AG09319 (cell line): ENCODE results near the gene MOB3A.
"Not testable (repeated sequence)": the region's sequence is repeated elsewhere in the genome, so short reads cannot be mapped to it uniquely, and the experiment has no call there.

Experiments used
- DNase-seq: peaks from one replicate; pipeline ENCODE4 v3.0.0-alpha.2; 2010; ENCODE audit warnings: low read depth; ENCODE audit errors: extremely low read depth
- CTCF ChIP-seq: IDR thresholded peaks from 2 replicates; pipeline ENCODE4 v1.5.1; 2011; ENCODE audit warnings: low read depth, mild to moderate bottlenecking, inconsistent platforms, low read length, moderate library complexity

MOB3A gene

GRCh38 chr19:2129892-2130770 is 34.0 kb upstream of the MOB3A start:
- no peak for DNase-seq
- no peak for TF ChIP-seq CTCF

- DNase-seq = no peak
- TF ChIP-seq CTCF = no peak
Observed at GRCh38 chr19:2129486-2129885, 33.4 kb upstream of the MOB3A start.

GRCh38 chr19:2129022-2129421 is 32.9 kb upstream of the MOB3A start:
- no peak for TF ChIP-seq CTCF
- no peak for DNase-seq

GRCh38 chr19:2128252-2128651 is 32.1 kb upstream of the MOB3A start:
- not testable (repeated sequence) for DNase-seq

- TF ChIP-seq CTCF = no peak
- DNase-seq = no peak
Observed at GRCh38 chr19:2127758-2128157, 31.6 kb upstream of the MOB3A start.

- no peak for DNase-seq
- no peak for TF ChIP-seq CTCF
Observed at GRCh38 chr19:2126879-2127518, 30.9 kb upstream of the MOB3A start.

GRCh38 chr19:2123682-2124387 is 27.7 kb upstream of the MOB3A start:
- no peak for DNase-seq
- TF ChIP-seq CTCF = no peak
